Subcutaneous abdominal adipose tissue (tissue), 5 donors: ENCODE data around the gene TRIM21.
"Not testable (repeated sequence)": the region's sequence is repeated elsewhere in the genome, so short reads cannot be mapped to it uniquely, and the experiment has no call there.

ENCODE experiments used
- H3K27ac ChIP-seq: one replicate; pipeline ENCODE4 v1.7.0; 2013; ENCODE audit warnings: low read depth, mild to moderate bottlenecking, inconsistent platforms, low read length, moderate library complexity
- H3K27me3 ChIP-seq, 5 donors: one replicate each; pipeline ENCODE4 v1.7.0; 2013; ENCODE audit warnings: low read length in 5 of 5, inconsistent platforms in 1 of 5; ENCODE audit not compliant: control insufficient read depth in 5 of 5, insufficient read depth in 4 of 5
- H3K36me3 ChIP-seq, 5 donors: one replicate each; pipeline ENCODE4 v1.7.0; 2013; ENCODE audit warnings: low read length in 5 of 5; ENCODE audit not compliant: control insufficient read depth in 5 of 5, insufficient read depth in 5 of 5
- H3K4me1 ChIP-seq, 5 donors: one replicate each; pipeline ENCODE4 v1.7.0; 2013; ENCODE audit warnings: low read length in 5 of 5, mild to moderate bottlenecking in 3 of 5, moderate library complexity in 1 of 5; ENCODE audit not compliant: control insufficient read depth in 5 of 5, insufficient read depth in 5 of 5
- H3K4me3 ChIP-seq, 5 donors: one replicate each; pipeline ENCODE4 v1.7.0; 2013; ENCODE audit warnings: low read length in 5 of 5, low read depth in 1 of 5
- H3K9ac ChIP-seq, 5 donors: one replicate each; pipeline ENCODE4 v1.7.0; 2013; ENCODE audit warnings: low read length in 5 of 5, mild to moderate bottlenecking in 4 of 5, moderate library complexity in 3 of 5
- H3K9me3 ChIP-seq, 5 donors: one replicate each; pipeline ENCODE4 v1.7.0; 2013; ENCODE audit warnings: low read length in 5 of 5; ENCODE audit not compliant: control insufficient read depth in 5 of 5
- donor health status: healthy.
- donor health status: healthy.
- donor health status: healthy.
- donor health status: healthy.
- donor health status: healthy.

The TRIM21 gene

GRCh38 chr11:4388221-4388620 is 5.3 kb downstream of the TRIM21 start:
- no peak overlapping the region for H3K4me3 ChIP-seq
- H3K9ac ChIP-seq = no peak overlapping the region
- H3K4me1 ChIP-seq = peaks cover 0 to 8% (median 8%) of the 10 kb centered on the region in 5 donors
- H3K36me3 ChIP-seq = peaks cover 18 to 69% (median 65%) of the 10 kb centered on the region in 5 donors
- no peaks in the 10 kb centered on the region for H3K27me3 ChIP-seq
- no peak overlapping the region for H3K27ac ChIP-seq
- H3K9me3 ChIP-seq = no peaks in the 10 kb centered on the region

DNA sequence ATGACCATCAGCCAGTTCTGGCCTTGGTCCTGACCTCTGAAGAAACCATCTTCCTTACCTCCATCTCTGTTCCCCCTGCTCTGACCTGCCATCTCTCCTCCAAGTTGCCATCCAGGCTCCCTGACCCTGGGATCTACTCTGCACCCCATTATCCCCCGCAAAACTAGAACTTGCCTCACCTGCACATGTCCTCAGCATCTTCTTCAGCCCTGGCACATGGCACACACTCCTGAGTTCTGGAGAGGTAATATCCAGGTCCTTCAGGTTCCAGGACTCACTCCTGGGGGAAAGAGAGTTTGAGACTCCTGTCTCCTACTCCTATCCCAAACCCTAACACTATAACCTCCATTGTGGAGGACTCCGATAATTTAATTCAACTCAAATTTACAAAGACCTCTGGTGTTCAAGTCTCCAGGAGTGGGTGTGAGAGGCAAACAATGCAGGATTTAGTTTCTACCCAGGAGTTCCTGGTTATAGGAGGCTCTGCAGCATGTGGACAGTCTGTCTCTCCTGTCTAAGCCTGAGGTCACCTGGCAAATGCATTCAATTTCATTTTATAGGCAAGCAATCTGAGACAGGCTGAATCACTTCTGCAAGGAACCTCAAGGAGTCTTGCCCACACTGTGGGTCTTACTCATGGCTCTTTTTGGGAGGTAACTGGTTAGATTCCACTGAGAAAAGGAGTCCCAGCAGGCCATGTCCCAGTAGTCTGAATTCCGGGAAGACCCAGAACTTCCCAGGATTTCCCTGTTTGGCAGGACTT is 7.3 kb downstream of the TRIM21 start:
- Histone ChIP-seq H3K27ac (no peak overlapping the region), H3K9me3 (no peaks in the 10 kb centered on the region), H3K4me3 (no peak overlapping the region), H3K9ac (no peak overlapping the region), H3K36me3 (peaks cover 18 to 69% (median 65%) of the 10 kb centered on the region in 5 donors), H3K4me1 (no peaks in the 10 kb centered on the region), H3K27me3 (no peaks in the 10 kb centered on the region)

DNA sequence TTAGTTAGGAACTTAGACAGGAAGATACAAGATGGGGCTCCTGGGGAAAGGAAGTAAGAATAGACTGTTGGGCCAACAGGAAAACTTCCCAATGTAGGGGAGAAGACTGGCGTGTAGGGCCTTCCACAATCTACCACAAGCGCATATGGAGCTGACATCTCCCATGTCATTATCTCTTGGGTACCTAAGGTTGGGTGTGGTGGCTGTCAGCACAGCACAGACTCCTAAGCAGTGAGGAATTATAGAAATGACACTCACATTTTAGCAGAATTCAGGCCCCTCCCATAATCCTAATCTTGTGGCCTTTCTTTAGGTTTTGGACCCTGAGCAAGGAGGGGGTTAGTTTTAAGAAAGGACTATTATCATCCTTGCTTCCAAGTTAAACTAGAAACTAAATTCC is 11.6 kb downstream of the TRIM21 start:
- peaks cover 11 to 36% (median 32%) of the 10 kb centered on the region in 5 donors for H3K36me3 ChIP-seq
- no peaks in the 10 kb centered on the region for H3K4me1 ChIP-seq

DNA sequence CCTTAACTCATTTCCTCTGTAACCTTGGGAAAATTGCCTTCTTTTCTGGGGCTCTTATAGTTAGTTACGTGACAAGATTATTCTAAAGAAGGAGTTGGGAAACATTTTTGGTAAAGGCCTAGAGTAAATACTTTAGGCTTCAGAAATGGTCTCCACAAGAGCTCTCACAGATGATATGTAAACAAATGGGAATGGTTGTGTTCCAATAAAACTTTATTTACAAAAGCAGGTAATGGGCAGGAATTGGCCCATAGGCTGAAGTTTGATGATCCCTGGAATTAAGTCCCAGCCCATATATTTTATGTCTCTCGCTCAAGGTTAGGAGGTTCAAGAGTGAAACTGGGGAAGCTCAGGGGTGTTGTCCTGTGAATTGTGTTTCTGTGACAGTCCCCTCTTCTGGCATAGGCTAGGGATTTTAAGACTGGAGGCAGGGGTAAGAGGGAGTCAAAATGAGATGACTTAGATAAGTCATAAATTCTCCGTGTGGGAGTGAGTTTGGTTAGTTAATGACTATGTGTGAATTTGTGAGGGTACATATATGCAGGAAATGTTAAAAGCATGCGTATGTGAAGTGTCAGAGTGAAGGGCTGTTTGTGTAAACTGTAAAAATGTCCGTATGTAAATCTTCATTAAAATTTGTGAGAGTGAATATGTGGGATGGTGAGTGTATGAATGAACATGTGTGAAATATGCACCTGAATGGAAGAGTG is 17.9 kb downstream of the TRIM21 start:
- Histone ChIP-seq H3K4me3 (no peak overlapping the region), H3K36me3 (no peaks in the 10 kb centered on the region), H3K9ac (no peak overlapping the region), H3K27ac (no peak overlapping the region), H3K9me3 (peaks cover 0 to 5% (median 0%) of the 10 kb centered on the region in 5 donors), H3K27me3 (no peaks in the 10 kb centered on the region), H3K4me1 (no peaks in the 10 kb centered on the region)

More for the DNA sequence above, 11.6 kb downstream of the TRIM21 start:
- no peak overlapping the region for H3K4me3 ChIP-seq
- no peak overlapping the region for H3K9ac ChIP-seq
- no peaks in the 10 kb centered on the region for H3K9me3 ChIP-seq
- no peak overlapping the region for H3K27ac ChIP-seq
- no peaks in the 10 kb centered on the region for H3K27me3 ChIP-seq

DNA sequence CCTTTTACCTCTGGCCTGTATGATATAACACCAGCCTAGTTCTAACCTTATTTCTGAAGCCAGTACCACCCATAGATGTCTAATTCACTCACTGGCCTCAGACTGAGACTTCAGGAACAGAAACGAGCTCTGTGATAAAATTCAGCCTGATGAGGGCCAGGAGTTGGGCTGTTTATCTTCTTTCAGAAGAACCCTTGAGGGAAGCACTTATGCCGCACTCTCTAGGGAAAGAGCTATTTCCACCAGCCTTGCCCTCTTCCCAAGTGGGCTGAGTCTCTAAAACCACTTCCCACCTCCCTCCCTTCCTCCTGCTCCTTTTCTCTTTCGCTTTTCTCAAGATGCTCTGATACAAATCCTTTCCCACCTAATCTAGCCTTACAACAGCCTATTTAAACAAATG is 23.3 kb downstream of the TRIM21 start:
- no peak overlapping the region for H3K27ac ChIP-seq
- peaks cover 0 to 7% (median 0%) of the 10 kb centered on the region in 5 donors for H3K9me3 ChIP-seq
- H3K36me3 ChIP-seq = no peaks in the 10 kb centered on the region
- H3K4me1 ChIP-seq = no peaks in the 10 kb centered on the region
- no peaks in the 10 kb centered on the region for H3K27me3 ChIP-seq
- H3K9ac ChIP-seq = no peak overlapping the region
- H3K4me3 ChIP-seq = no peak overlapping the region

DNA sequence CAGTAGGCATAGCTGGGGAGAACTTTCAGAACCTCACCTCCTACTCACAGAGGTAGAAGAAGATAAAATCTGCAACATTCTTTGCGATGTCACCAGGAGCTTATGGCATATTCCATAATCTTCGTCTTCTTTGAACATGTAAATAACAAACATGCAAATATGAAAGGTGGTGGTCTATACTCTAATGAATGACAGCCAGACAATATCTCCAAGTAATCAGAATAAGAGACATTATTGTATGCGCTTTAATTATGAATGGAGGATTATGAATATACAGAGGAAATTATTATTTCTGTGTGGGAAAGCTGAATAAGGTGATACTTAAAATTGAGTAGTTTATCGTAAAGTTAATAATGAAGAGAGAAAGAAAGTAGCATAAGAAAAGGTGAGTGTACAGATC is 25.2 kb downstream of the TRIM21 start, which contains the start of gene OR52B4:
TSS of gene OR52B4 (minus strand) at position 101 of the 400 bp plus-strand sequence. CDS start at position 10, 91 bp downstream.
- Histone ChIP-seq H3K27ac (no peak within 1 kb of the TSS), H3K9ac (no peak within 1 kb of the TSS), H3K36me3 (no peaks in the 10 kb centered on the region), H3K4me3 (no peak within 1 kb of the TSS), H3K9me3 (peaks cover 0 to 2% (median 0%) of the 10 kb centered on the region in 5 donors), H3K4me1 (no peaks in the 10 kb centered on the region), H3K27me3 (no peaks in the 10 kb centered on the region)

DNA sequence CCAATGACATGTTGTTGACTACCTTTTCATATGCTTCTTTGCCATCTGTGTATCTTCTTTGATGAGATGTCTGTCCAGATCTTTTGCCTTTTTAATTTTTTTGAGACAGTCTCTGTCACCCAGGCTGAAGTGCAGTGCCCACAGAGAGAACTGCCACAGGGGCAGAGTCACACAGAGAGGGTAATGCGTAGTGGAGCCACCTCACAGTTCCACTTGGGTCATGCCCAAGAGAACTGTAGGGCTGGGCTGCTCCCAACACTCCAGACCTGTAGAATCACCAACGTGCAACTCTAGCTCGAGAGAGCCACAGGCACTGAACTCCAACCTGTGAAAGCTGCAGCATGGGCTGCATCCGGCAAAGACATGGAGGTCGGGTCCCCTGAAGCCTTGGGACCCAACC is 45.4 kb downstream of the TRIM21 start:
- H3K4me1 ChIP-seq, H3K9me3 ChIP-seq, H3K36me3 ChIP-seq, H3K4me3 ChIP-seq, H3K27me3 ChIP-seq, H3K9ac ChIP-seq, H3K27ac ChIP-seq: not testable (repeated sequence)

DNA sequence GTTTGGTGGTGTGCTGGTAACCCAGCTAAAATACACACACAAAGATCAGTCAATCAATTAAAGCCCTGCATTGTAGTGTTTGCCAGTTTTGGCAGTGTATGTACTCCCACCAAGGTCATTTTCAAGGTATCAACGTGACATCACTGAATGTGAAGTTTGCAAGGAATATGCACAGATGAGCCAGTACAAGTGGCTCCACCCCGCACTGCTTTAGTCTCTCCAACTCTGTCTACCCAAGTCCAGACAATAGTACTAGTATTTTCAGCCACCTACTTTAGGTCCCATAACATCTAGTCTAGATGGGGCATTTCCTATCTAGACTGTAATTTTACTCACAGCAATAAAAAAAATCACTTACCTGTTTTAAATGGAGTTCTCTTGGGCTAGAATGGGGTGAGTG is 48.1 kb downstream of the TRIM21 start:
- not testable (repeated sequence) for H3K27me3 ChIP-seq, H3K4me1 ChIP-seq, H3K36me3 ChIP-seq, H3K27ac ChIP-seq, H3K4me3 ChIP-seq, H3K9ac ChIP-seq, H3K9me3 ChIP-seq
